ENCODE data around the gene PTRH1. TPM values are rescaled to one million over a fixed set of nuclear protein-coding genes. Genes with fewer than 3 reads are reported as not detected.
A peak's percentile ranks its signal among the peaks of the same experiment; 100 is the strongest.

PTRH1 gene
- total and polyA plus RNA-seq, 4 donors = 8.6 to 41.7 (median 24.7) TPM

DNA sequence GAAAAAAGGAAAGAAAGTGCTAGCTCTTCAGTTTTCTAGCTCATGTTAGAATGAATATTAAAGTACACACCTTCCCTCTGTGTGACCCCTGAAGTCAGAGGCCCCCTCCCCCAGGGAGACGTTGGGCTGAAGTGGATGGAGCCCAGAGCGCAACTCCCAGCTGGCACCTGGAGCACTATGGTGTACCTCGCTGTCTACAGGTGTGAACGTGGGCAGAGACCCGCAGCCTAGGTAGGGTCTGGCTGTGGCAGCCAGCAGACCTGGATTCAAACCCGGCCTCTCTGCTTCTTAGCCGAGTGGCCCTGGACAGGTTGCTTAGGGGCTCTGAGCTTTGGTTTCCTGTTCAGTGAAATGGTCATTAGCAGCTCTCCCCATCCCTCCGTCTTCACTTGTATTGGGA lies 13.3 kb upstream of the PTRH1 start:
- peaks cover 0 to 9% (median 4%) of the 10 kb centered on the region in 5 donors for H3K4me1 ChIP-seq (ENCODE audit: control insufficient read depth in 5 of 5, insufficient read depth in 5 of 5, low read length in 5 of 5)
- no peak overlapping the region for H3K27ac ChIP-seq (ENCODE audit: low read depth in 1 of 2, low read length in 1 of 2)
- H3K4me3 ChIP-seq = no peak overlapping the region
- H3K27me3 ChIP-seq (ENCODE audit: control insufficient read depth in 3 of 3, insufficient read depth in 3 of 3, low read length in 2 of 3) = no peaks in the 10 kb centered on the region
- TF ChIP-seq, protein P1, sequence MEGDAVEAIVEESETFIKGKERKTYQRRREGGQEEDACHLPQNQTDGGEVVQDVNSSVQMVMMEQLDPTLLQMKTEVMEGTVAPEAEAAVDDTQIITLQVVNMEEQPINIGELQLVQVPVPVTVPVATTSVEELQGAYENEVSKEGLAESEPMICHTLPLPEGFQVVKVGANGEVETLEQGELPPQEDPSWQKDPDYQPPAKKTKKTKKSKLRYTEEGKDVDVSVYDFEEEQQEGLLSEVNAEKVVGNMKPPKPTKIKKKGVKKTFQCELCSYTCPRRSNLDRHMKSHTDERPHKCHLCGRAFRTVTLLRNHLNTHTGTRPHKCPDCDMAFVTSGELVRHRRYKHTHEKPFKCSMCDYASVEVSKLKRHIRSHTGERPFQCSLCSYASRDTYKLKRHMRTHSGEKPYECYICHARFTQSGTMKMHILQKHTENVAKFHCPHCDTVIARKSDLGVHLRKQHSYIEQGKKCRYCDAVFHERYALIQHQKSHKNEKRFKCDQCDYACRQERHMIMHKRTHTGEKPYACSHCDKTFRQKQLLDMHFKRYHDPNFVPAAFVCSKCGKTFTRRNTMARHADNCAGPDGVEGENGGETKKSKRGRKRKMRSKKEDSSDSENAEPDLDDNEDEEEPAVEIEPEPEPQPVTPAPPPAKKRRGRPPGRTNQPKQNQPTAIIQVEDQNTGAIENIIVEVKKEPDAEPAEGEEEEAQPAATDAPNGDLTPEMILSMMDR (IDR thresholded peaks at IDR 0.05; ENCODE audit: control extremely low read depth, extremely low read depth) = no peak
- peaks cover 0 to 17% (median 5%) of the 10 kb centered on the region in 4 donors for H3K36me3 ChIP-seq (ENCODE audit: control insufficient read depth in 4 of 4, insufficient read depth in 4 of 4, low read length in 4 of 4)
- H3K9ac ChIP-seq (ENCODE audit: insufficient read depth in 1 of 2, low read length in 2 of 2) = no peak overlapping the region
- ATAC-seq (ENCODE audit: insufficient read depth, low FRiP score) (no peak), DNase-seq (no peak)
- H3K9me3 ChIP-seq (ENCODE audit: control insufficient read depth in 4 of 4, insufficient read depth in 3 of 4, low read length in 3 of 4) = no peaks in the 10 kb centered on the region
- WGBS, 2 donors = 88 to 89% methylated on average over 8 of the region's 8 CpGs

DNA sequence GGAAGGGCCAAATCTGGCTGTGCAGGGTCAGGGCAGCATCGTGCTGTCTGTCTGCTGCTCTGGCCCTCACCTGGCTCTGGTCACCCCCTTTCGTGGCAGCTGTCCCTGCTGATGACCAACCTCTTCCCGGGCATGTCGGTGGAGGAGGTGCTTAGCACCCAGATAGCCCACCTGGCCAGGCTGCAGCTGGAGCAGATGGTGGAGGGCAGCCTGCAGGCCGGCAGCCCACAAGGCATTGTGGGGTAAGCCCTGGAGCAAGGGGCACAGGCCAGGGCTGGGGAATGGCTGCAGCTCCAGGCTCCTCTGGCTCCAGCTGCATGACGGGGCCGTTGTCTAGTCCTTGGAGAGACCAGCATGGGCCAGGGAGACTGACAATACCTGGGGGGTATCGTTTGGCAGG lies 11.4 kb upstream of the PTRH1 start:
- no peaks in the 10 kb centered on the region for H3K27me3 ChIP-seq (ENCODE audit: control insufficient read depth in 3 of 3, insufficient read depth in 3 of 3, low read length in 2 of 3)
- 83 to 86% methylated on average over 8 of the region's 8 CpGs for WGBS, 2 donors
- ATAC-seq (ENCODE audit: insufficient read depth, low FRiP score) (no peak), DNase-seq (no peak)
- peaks cover 0 to 8% (median 2%) of the 10 kb centered on the region in 4 donors for H3K36me3 ChIP-seq (ENCODE audit: control insufficient read depth in 4 of 4, insufficient read depth in 4 of 4, low read length in 4 of 4)
- H3K9me3 ChIP-seq (ENCODE audit: control insufficient read depth in 4 of 4, insufficient read depth in 3 of 4, low read length in 3 of 4) = no peaks in the 10 kb centered on the region
- H3K4me1 ChIP-seq (ENCODE audit: control insufficient read depth in 5 of 5, insufficient read depth in 5 of 5, low read length in 5 of 5) = peaks cover 0 to 9% (median 4%) of the 10 kb centered on the region in 5 donors
- H3K9ac ChIP-seq (ENCODE audit: insufficient read depth in 1 of 2, low read length in 2 of 2) = no peak overlapping the region
- H3K27ac ChIP-seq (ENCODE audit: low read depth in 1 of 2, low read length in 1 of 2) = no peak overlapping the region
- no peak overlapping the region for H3K4me3 ChIP-seq
- TF ChIP-seq, protein P1 (IDR thresholded peaks at IDR 0.05; ENCODE audit: control extremely low read depth, extremely low read depth) = no peak

DNA sequence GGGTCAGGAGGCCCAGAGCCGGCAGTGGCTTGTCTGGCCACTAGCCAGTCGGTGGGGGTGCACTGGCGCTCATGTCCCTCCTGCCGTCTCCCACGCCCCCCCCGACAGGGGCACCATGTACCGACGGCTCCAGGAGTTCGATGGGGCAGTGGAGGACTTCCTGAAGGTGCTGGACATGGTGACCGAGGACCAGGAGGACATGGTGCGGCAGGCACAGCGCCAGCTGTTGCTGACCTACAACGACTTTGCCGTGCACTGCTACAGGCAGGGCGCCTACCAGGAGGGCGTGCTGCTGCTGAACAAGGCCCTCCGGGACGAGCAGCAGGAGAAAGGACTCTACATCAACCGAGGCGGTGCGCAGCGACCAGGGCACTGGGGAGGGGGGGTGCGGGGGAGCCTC lies 8.5 kb upstream of the PTRH1 start:
- 50 to 65% methylated on average over 23 of the region's 23 CpGs for WGBS, 2 donors
- Histone ChIP-seq H3K27ac (ENCODE audit: low read depth in 1 of 2, low read length in 1 of 2) (no peak overlapping the region), H3K9ac (ENCODE audit: insufficient read depth in 1 of 2, low read length in 2 of 2) (no peak overlapping the region), H3K4me3 (no peak overlapping the region), H3K9me3 (ENCODE audit: control insufficient read depth in 4 of 4, insufficient read depth in 3 of 4, low read length in 3 of 4) (no peaks in the 10 kb centered on the region), H3K36me3 (ENCODE audit: control insufficient read depth in 4 of 4, insufficient read depth in 4 of 4, low read length in 4 of 4) (no peaks in the 10 kb centered on the region), H3K4me1 (ENCODE audit: control insufficient read depth in 5 of 5, insufficient read depth in 5 of 5, low read length in 5 of 5) (peaks cover 0 to 9% (median 4%) of the 10 kb centered on the region in 5 donors), H3K27me3 (ENCODE audit: control insufficient read depth in 3 of 3, insufficient read depth in 3 of 3, low read length in 2 of 3) (no peaks in the 10 kb centered on the region)
- TF ChIP-seq, protein P1 (IDR thresholded peaks at IDR 0.05; ENCODE audit: control extremely low read depth, extremely low read depth) = no peak
- ATAC-seq (ENCODE audit: insufficient read depth, low FRiP score) (peak; percentile 6), DNase-seq (peak in 1 of 3 donors; percentile 34)

DNA sequence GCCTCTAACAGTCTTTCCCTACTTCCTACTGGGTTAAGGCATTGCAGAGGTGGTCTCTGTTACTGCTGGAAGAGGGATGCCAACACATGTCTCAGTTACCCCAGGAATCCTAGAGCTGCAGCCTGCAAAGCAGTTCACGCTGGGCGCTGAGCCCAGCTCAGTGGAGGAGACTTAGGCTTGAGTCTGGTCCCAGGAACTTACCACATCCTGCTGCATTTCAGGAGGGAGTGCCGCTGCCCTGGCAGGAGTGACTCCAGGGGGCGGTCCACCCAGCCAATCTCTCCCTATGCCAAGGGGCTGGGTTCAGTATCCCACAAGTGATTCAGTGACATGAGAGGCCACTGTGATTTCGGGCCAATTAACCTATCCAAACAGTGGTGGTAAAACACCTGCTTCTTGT lies 8.0 kb upstream of the PTRH1 start:
- DNase-seq (peak in 1 of 3 donors; percentile 25), ATAC-seq (ENCODE audit: insufficient read depth, low FRiP score) (peak; percentile 57)
- Histone ChIP-seq H3K4me1 (ENCODE audit: control insufficient read depth in 5 of 5, insufficient read depth in 5 of 5, low read length in 5 of 5) (peaks cover 0 to 9% (median 4%) of the 10 kb centered on the region in 5 donors), H3K9ac (ENCODE audit: insufficient read depth in 1 of 2, low read length in 2 of 2) (no peak overlapping the region), H3K36me3 (ENCODE audit: control insufficient read depth in 4 of 4, insufficient read depth in 4 of 4, low read length in 4 of 4) (no peaks in the 10 kb centered on the region), H3K4me3 (no peak overlapping the region), H3K27me3 (ENCODE audit: control insufficient read depth in 3 of 3, insufficient read depth in 3 of 3, low read length in 2 of 3) (no peaks in the 10 kb centered on the region), H3K27ac (ENCODE audit: low read depth in 1 of 2, low read length in 1 of 2) (no peak overlapping the region), H3K9me3 (ENCODE audit: control insufficient read depth in 4 of 4, insufficient read depth in 3 of 4, low read length in 3 of 4) (no peaks in the 10 kb centered on the region)
- TF ChIP-seq, protein P1 (IDR thresholded peaks at IDR 0.05; ENCODE audit: control extremely low read depth, extremely low read depth) = no peak
- WGBS, 2 donors = 59 to 79% methylated on average over 5 of the region's 5 CpGs
